Heart right ventricle (tissue), 16 donors: Measurements from ENCODE around the gene TSNAX. TPM values are rescaled to one million over a fixed set of nuclear protein-coding genes. Genes with fewer than 3 reads are reported as not detected.
"Not testable (repeated sequence)": the region's sequence is repeated elsewhere in the genome, so short reads cannot be mapped to it uniquely, and the experiment has no call there.

Source experiments
- ATAC-seq, 8 donors: fragments of 200-7000 bp; cut with Tn5 transposase; one replicate each; pipeline ENCODE4 v1.9.1; 2020; ENCODE audit warnings: mild to moderate bottlenecking in 8 of 8, moderate library complexity in 8 of 8, moderate number of reproducible peaks in 1 of 8
- DNase-seq, 2 donors: peaks; one replicate each; pipeline ENCODE4 v3.0.0-alpha.2; 2020
- H3K27ac ChIP-seq, 10 donors: fragments of 200-600 bp; sonication (generic) in 2 of 10; one replicate each; pipeline versions ENCODE4 v1.5.0 to v1.8.0; 2020 to 2022; ENCODE audit warnings: mild to moderate bottlenecking in 3 of 10
- H3K27me3 ChIP-seq, 7 donors: fragments of 200-600 bp; one replicate each; pipeline ENCODE4 v1.8.0; 2021 to 2022; ENCODE audit warnings: mild to moderate bottlenecking in 2 of 7
- H3K36me3 ChIP-seq, 9 donors: fragments of 200-600 bp; sonication (generic) in 1 of 9; one replicate each; pipeline versions ENCODE4 v1.5.0 to v1.8.0; 2020 to 2022; ENCODE audit warnings: mild to moderate bottlenecking in 2 of 9
- H3K4me1 ChIP-seq, 9 donors: fragments of 200-600 bp; sonication (generic) in 1 of 9; one replicate each; pipeline versions ENCODE4 v1.5.0 to v1.8.0; 2020 to 2022; ENCODE audit warnings: mild to moderate bottlenecking in 4 of 9
- H3K4me3 ChIP-seq, 10 donors: fragments of 200-600 bp; sonication (generic) in 2 of 10; one replicate each; pipeline versions ENCODE4 v1.5.0 to v1.8.0; 2020 to 2022; ENCODE audit warnings: mild to moderate bottlenecking in 7 of 10, moderate library complexity in 2 of 10
- H3K9me3 ChIP-seq, 11 donors: fragments of 200-600 bp in 10 of 11; sonication (generic) in 2 of 11; one replicate each; pipeline versions ENCODE4 v1.5.0 to v1.8.0; 2013 to 2022; ENCODE audit warnings: mild to moderate bottlenecking in 2 of 11, control low read depth in 1 of 11, moderate library complexity in 1 of 11
- CTCF ChIP-seq, 9 donors: fragments of 200-600 bp; sonication (generic) in 2 of 9; IDR thresholded peaks; one replicate each; pipeline versions ENCODE4 v1.5.0 to v1.8.0; 2021 to 2022; ENCODE audit warnings: antibody characterized with exemption in 9 of 9, mild to moderate bottlenecking in 5 of 9, moderate library complexity in 1 of 9
- WGBS, 2 donors: extraction: QIAGEN DNeasy Blood & Tissue Kit; methylation state at CpG; one replicate each; pipeline ENCODE4 v1.1.7; 2013; ENCODE audit warnings: inconsistent platforms in 1 of 2; 5-methylcytosine and 5-hydroxymethylcytosine counted together
- intact Hi-C, 10 donors: fragments of 100-400 bp; cut with DNase I; formaldehyde crosslinking; loops; one replicate each; pipeline versions ENCODE4 v1.11.1 to v1.14.2; 2022
- polyA plus RNA-seq, 2 donors: library from polyadenylated mRNA; stranded (reverse); fragments of 200-250 nt; gene quantifications; one replicate each; pipeline ENCODE4 v1.2.3, GENCODE V29; 2013
- total RNA-seq, 10 donors: library from RNA; stranded (reverse); fragmentation: NEBNext Ultra II Directional in 3 of 10; extraction: Animal tissue kit (Norgen Biotek cat#: 25700) in 3 of 10; gene quantifications; one replicate each; pipeline versions ENCODE4 v1.2.1 to v1.2.4, GENCODE V29; 2021 to 2023
- donor health status: Arrhythmogenic right ventricular cardiomyopathy.
- donor health status: ischemic (EF 13 %, LVEDD 7.1; RV severe dilation, severe dysfunction).
- donor health status: healthy with polysubstance abuse.
- donor health status: DM: no; HTN: yes; CAD: no.
- donor health status: DM: no; HTN: no; CAD: no.
- donor health status: ischemic (EF 25% LVEDD 6.9; RV normal size, moderate dysfunction).
- donor health status: ischemic (EF 25% LVEDD 5.7; RV mildly dilated, moderate dysfunction).
- donor health status: healthy.
- donor health status: DM: yes; HTN: yes; CAD: no.
- donor health status: Ischemic cardiomyopathy.
- donor health status: ischemic (EF 35%, LVEDD 5.7; RV mildly dilated, moderate dysfunction).
- donor health status: nonischemic (EF 11% LVEDD 7.7; RV severe dilation, severe dysfunction).
- donor health status: DM: yes; HTN: yes; CAD: no.
- donor health status: PGD.
- donor health status: ischemic (EF 29% LVEDD 5.4; RV normal size, mild dysfunction).
- donor health status: nonischemic (EF 23%, LVEDD 6.1; RV moderate dilation, normal function).

The TSNAX gene
- total and polyA plus RNA-seq, 12 donors, result 11.8 to 37.9 (median 32.0) TPM

GRCh38 chr1:231590453-231591198 is 62.2 kb downstream of the TSNAX start:
- H3K9me3 ChIP-seq, result no peaks in the 10 kb centered on the region
- peak overlapping the region in 2 of 10 donors; percentile 56 to 67 for H3K27ac ChIP-seq
- DNase-seq (peak; percentile 22 to 49), ATAC-seq (peak in 7 of 8 donors; percentile 82 to 95 (median 92))
- peak; percentile 65 to 88 (median 80) for TF ChIP-seq CTCF (IDR thresholded peaks at IDR 0.05)
- H3K4me3 ChIP-seq, result no peak overlapping the region
- H3K4me1 ChIP-seq, result peaks cover 0 to 37% (median 8%) of the 10 kb centered on the region in 9 donors
- H3K27me3 ChIP-seq, result no peaks in the 10 kb centered on the region
- intact Hi-C loops, result loop anchor here in 6 of 10 donors (1.0 to 10.0 kb wide), 7 partner anchors 56 to 234 kb away; partner anchors contain the start of gene EGLN1 (in 4 of the 6)
- WGBS, 2 donors, result 18 to 19% methylated on average over 12 of the region's 12 CpGs
- H3K36me3 ChIP-seq, result no peaks in the 10 kb centered on the region

- no peaks in the 10 kb centered on the region for H3K36me3 ChIP-seq
- H3K4me1 ChIP-seq, result peaks cover 0 to 45% (median 8%) of the 10 kb centered on the region in 9 donors
- TF ChIP-seq CTCF (IDR thresholded peaks at IDR 0.05), result no peak
- H3K27me3 ChIP-seq, result no peaks in the 10 kb centered on the region
- peak overlapping the region in 4 of 10 donors; percentile 12 to 67 (median 18) for H3K27ac ChIP-seq
- intact Hi-C loops, result loop anchor here in 6 of 10 donors (1.0 to 10.0 kb wide), 7 partner anchors 57 to 235 kb away; partner anchors contain the start of gene EGLN1 (in 4 of the 6)
- WGBS, 2 donors, result 60 to 62% methylated on average over 11 of the region's 11 CpGs
- no peaks in the 10 kb centered on the region for H3K9me3 ChIP-seq
- H3K4me3 ChIP-seq, result no peak overlapping the region
- ATAC-seq (peak in 4 of 8 donors; percentile 29 to 44 (median 34)), DNase-seq (no peak)
Measured at GRCh38 chr1:231591466-231591865, 63.0 kb downstream of the TSNAX start.

DNA sequence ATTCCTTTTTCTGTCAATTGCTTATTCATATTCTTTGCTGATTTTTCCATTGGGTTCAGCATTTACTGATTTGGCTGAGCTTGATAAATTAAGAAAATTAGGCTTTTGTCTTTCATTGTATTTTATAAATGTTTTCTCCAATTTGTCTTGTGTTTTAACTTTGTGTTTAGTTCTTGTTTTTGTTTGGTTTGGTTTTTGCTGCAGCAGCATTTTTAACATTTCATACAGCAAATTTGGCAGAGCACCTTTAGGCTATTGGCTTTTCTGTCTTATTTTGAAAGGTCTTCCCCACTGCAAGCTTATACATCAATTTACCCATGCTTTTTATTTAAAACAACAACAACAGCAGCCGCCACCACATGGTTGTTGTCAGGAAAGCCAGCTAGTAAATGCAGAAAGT is 64.3 kb downstream of the TSNAX start:
- DNase-seq (no peak), ATAC-seq (no peak)
- intact Hi-C loops, result loop anchor here in 5 of 10 donors (5.0 to 10.0 kb wide), 4 partner anchors 58 to 236 kb away; partner anchors contain the start of gene EGLN1 (in 4 of the 5)
- no peaks in the 10 kb centered on the region for H3K27me3 ChIP-seq
- H3K27ac ChIP-seq, result no peak overlapping the region
- no peaks in the 10 kb centered on the region for H3K9me3 ChIP-seq
- no peak for TF ChIP-seq CTCF (IDR thresholded peaks at IDR 0.05)
- 67 to 100% methylated on average over 1 of the region's 1 CpG for WGBS, 2 donors
- no peak overlapping the region for H3K4me3 ChIP-seq
- peaks cover 0 to 49% (median 8%) of the 10 kb centered on the region in 9 donors for H3K4me1 ChIP-seq
- H3K36me3 ChIP-seq, result no peaks in the 10 kb centered on the region

DNA sequence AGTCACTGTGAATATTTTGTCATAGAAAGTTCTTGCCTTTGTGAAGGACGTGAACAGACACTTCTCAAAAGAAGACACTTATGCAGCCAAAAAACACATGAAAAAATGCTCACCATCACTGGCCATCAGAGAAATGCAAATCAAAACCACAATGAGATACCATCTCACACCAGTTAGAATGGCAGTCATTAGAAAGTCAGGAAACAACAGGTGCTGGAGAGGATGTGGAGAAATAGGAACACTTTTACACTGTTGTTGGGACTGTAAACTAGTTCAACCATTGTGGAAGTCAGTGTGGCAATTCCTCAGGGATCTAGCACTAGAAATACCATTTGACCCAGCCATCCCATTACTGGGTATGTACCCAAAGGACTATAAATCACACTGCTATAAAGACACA is 64.8 kb downstream of the TSNAX start:
- not testable (repeated sequence) for DNase-seq, H3K9me3 ChIP-seq, H3K4me3 ChIP-seq, H3K27me3 ChIP-seq, H3K27ac ChIP-seq, ATAC-seq, H3K36me3 ChIP-seq
- 97 to 98% methylated on average over 1 of the region's 1 CpG for WGBS, 2 donors
- H3K4me1 ChIP-seq, result peaks cover 0 to 51% (median 8%) of the 10 kb centered on the region in 9 donors
- intact Hi-C loops, result loop anchor here in 5 of 10 donors (5.0 to 10.0 kb wide), 4 partner anchors 58 to 236 kb away; partner anchors contain the start of gene EGLN1 (in 4 of the 5)
